Neural cell (in vitro differentiated cells): ENCODE measurements around the gene GFPT2. TPM values are rescaled to one million over a fixed set of nuclear protein-coding genes. Genes with fewer than 3 reads are reported as not detected.

Experiments used
- H2AFZ ChIP-seq: fragments of 200-600, 300-800 bp; sonication (generic), shearing (Covaris generic); 2 replicates; pipeline ENCODE4 v1.6.0; 2014; ENCODE audit warnings: low read depth, mild to moderate bottlenecking, antibody characterized with exemption, low read length, moderate library complexity
- H3F3A ChIP-seq: fragments of 200-600 bp; shearing (Covaris generic); 2 replicates; pipeline ENCODE4 v1.6.1; 2016; ENCODE audit warnings: mild to moderate bottlenecking, moderate library complexity, mixed read lengths, antibody characterized with exemption, low read length; ENCODE audit not compliant: insufficient read depth, poor library complexity, severe bottlenecking
- H3K27ac ChIP-seq: fragments of 200-600, 300-800 bp; sonication (generic), shearing (Covaris generic); 2 replicates; pipeline ENCODE4 v1.5.1; 2014; ENCODE audit warnings: mild to moderate bottlenecking, low read length, moderate library complexity
- H3K27me3 ChIP-seq: fragments of 300-800, 200-600 bp; sonication (generic), shearing (Covaris generic); 2 replicates; pipeline ENCODE4 v1.6.0; 2014; ENCODE audit warnings: mild to moderate bottlenecking, low read depth, low read length, moderate library complexity; ENCODE audit not compliant: insufficient read depth
- H3K36me3 ChIP-seq: fragments of 300-800, 200-600 bp; sonication (generic), shearing (Covaris generic); 2 replicates; pipeline ENCODE4 v1.5.1; 2014; ENCODE audit warnings: mild to moderate bottlenecking, antibody characterized with exemption, low read length, moderate library complexity; ENCODE audit not compliant: insufficient read depth
- H3K4me2 ChIP-seq: fragments of 300-800, 200-600 bp; sonication (generic), shearing (Covaris generic); 2 replicates; pipeline ENCODE4 v1.6.0; 2014; ENCODE audit warnings: mild to moderate bottlenecking, low read length
- H3K4me3 ChIP-seq: fragments of 300-800, 200-600 bp; sonication (generic), shearing (Covaris generic); 2 replicates; pipeline ENCODE4 v1.5.1; 2014; ENCODE audit warnings: mild to moderate bottlenecking, low read length, moderate library complexity
- H3K79me2 ChIP-seq: fragments of 200-600 bp; shearing (Covaris generic); replicated peaks from 2 replicates; pipeline ENCODE4 v1.6.0; 2014; ENCODE audit warnings: mild to moderate bottlenecking, low read length, moderate library complexity; ENCODE audit not compliant: insufficient read depth
- H3K9ac ChIP-seq: fragments of 300-800, 200-600 bp; sonication (generic), shearing (Covaris generic); 2 replicates; pipeline ENCODE4 v1.6.1; 2016; ENCODE audit warnings: mild to moderate bottlenecking, low read length, mixed read lengths
- H3K9me2 ChIP-seq: fragments of 200-600 bp; shearing (Covaris generic); 2 replicates; pipeline ENCODE4 v1.6.1; 2016; ENCODE audit warnings: mild to moderate bottlenecking, low read length, mixed read lengths; ENCODE audit not compliant: insufficient read depth
- H3K9me3 ChIP-seq: fragments of 200-600, 300-800 bp; sonication (generic), shearing (Covaris generic); 2 replicates; pipeline ENCODE4 v1.6.1; 2016; ENCODE audit warnings: mild to moderate bottlenecking, mixed run types, low read length, moderate library complexity, mixed read lengths
- H4K20me1 ChIP-seq: fragments of 200-600 bp; shearing (Covaris generic); 2 replicates; pipeline ENCODE4 v1.6.1; 2016; ENCODE audit warnings: mild to moderate bottlenecking, mixed run types; ENCODE audit not compliant: insufficient read depth
- CTCF ChIP-seq: fragments of 450-650 bp; IDR thresholded peaks from 2 replicates; pipeline ENCODE4 v1.5.1; 2014; ENCODE audit warnings: antibody characterized with exemption, mild to moderate bottlenecking, moderate library complexity; ENCODE audit not compliant: poor library complexity, severe bottlenecking
- EP300 ChIP-seq: fragments of 450-650 bp; conservative IDR thresholded peaks from 2 replicates; pipeline ENCODE4 v1.6.1; 2014; ENCODE audit warnings: antibody characterized with exemption, mild to moderate bottlenecking, moderate library complexity; ENCODE audit not compliant: poor library complexity, severe bottlenecking
- EZH2 ChIP-seq: fragments of 200-600, 300-800 bp; shearing (Covaris generic), sonication (generic); IDR thresholded peaks from 2 replicates; pipeline ENCODE4 v1.6.1; 2014; ENCODE audit warnings: antibody characterized with exemption, low read length, borderline replicate concordance, mild to moderate bottlenecking; ENCODE audit not compliant: insufficient read depth, poor library complexity, severe bottlenecking
- MXI1 ChIP-seq: fragments of 450-650 bp; conservative IDR thresholded peaks from 2 replicates; pipeline ENCODE4 v1.6.1; 2014; ENCODE audit warnings: antibody characterized with exemption, mild to moderate bottlenecking; ENCODE audit not compliant: poor library complexity, severe bottlenecking
- POLR2AphosphoS5 ChIP-seq: IDR thresholded peaks from 2 replicates; pipeline ENCODE4 v1.6.1; 2012
- RAD21 ChIP-seq: fragments of 450-650 bp; conservative IDR thresholded peaks from 2 replicates; pipeline ENCODE4 v1.6.1; 2014; ENCODE audit warnings: antibody characterized with exemption, mild to moderate bottlenecking, moderate library complexity
- REST ChIP-seq: IDR thresholded peaks from 2 replicates; pipeline ENCODE4 v1.6.1; 2012; ENCODE audit warnings: borderline replicate concordance
- SMC3 ChIP-seq: fragments of 450-650 bp; conservative IDR thresholded peaks from 2 replicates; pipeline ENCODE4 v1.6.1; 2014; ENCODE audit warnings: antibody characterized with exemption, mild to moderate bottlenecking, moderate library complexity; ENCODE audit not compliant: poor library complexity
- TAF1 ChIP-seq: IDR thresholded peaks from 2 replicates; pipeline ENCODE4 v1.6.1; 2012; ENCODE audit warnings: low read depth
- polyA plus RNA-seq: library from polyadenylated mRNA; depleted of rRNA; stranded (reverse); fragments of >200 nt; gene quantifications from 2 replicates; pipeline ENCODE4 v1.2.3, GENCODE V29; 2014

The GFPT2 gene
- polyA plus RNA-seq, 1 donor from 2014 or later = 9.2 TPM

- H3K4me3 ChIP-seq = no peak overlapping the region
- no peaks in the 10 kb centered on the region for H3K79me2 ChIP-seq
- no peak for TF ChIP-seq REST
- no peak for TF ChIP-seq TAF1
- TF ChIP-seq MXI1 = no peak
- TF ChIP-seq SMC3 = no peak
- no peak for TF ChIP-seq CTCF
- no peak for TF ChIP-seq EZH2
- no peak for TF ChIP-seq POLR2AphosphoS5
- no peak for TF ChIP-seq RAD21
- TF ChIP-seq EP300 = no peak
- no peak overlapping the region for H2AFZ ChIP-seq
- H3K9me2 ChIP-seq = no peaks in the 10 kb centered on the region
- no peaks in the 10 kb centered on the region for H3F3A ChIP-seq
- H3K4me2 ChIP-seq = no peak overlapping the region
- no peaks in the 10 kb centered on the region for H3K9me3 ChIP-seq
- no peak overlapping the region for H3K9ac ChIP-seq
- no peak overlapping the region for H3K27ac ChIP-seq
- no peaks in the 10 kb centered on the region for H4K20me1 ChIP-seq
- H3K36me3 ChIP-seq = no peaks in the 10 kb centered on the region
- peaks cover 23% of the 10 kb centered on the region for H3K27me3 ChIP-seq
Measured at GRCh38 chr5:180349391-180349790, 3.7 kb downstream of the GFPT2 start.

DNA sequence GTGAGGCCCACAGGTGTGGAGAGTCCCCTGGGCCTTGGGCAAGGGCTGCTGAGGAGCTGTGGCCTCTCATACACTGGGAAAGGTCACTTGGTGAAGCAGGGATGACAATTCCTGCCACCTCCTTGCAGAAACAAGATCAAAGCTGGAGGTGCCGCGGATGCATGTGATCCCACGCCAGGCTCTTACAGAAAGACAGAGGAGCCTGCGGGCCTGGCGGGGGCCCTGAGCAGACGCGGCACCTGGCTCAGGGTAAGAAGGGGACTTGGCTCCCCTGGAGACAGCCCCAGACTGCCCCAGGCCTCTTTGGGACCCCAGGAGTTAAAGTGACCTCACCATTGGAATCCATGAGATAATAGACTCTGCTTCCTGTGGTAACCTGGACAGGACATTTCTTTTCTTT lies 4.8 kb downstream of the GFPT2 start:
- Histone ChIP-seq H3K9me2 (no peaks in the 10 kb centered on the region), H3K9ac (no peak overlapping the region), H3K4me2 (no peak overlapping the region), H2AFZ (no peak overlapping the region), H3K79me2 (no peaks in the 10 kb centered on the region), H3K27me3 (peaks cover 12% of the 10 kb centered on the region), H3K4me3 (no peak overlapping the region), H3K27ac (no peak overlapping the region), H3K36me3 (no peaks in the 10 kb centered on the region), H3F3A (no peaks in the 10 kb centered on the region), H4K20me1 (no peaks in the 10 kb centered on the region), H3K9me3 (no peaks in the 10 kb centered on the region)
- TF ChIP-seq EZH2 = no peak
- no peak for TF ChIP-seq EP300
- no peak for TF ChIP-seq TAF1
- TF ChIP-seq CTCF = no peak
- no peak for TF ChIP-seq POLR2AphosphoS5
- no peak for TF ChIP-seq REST
- no peak for TF ChIP-seq RAD21
- no peak for TF ChIP-seq MXI1
- TF ChIP-seq SMC3 = no peak
